ENCODE measurements around the gene RSPRY1. TPM values are rescaled to one million over a fixed set of nuclear protein-coding genes. Genes with fewer than 3 reads are reported as not detected.

The RSPRY1 gene
- total and polyA plus RNA-seq, 2 of the 8 experiments (the other 6 are each of a cell fraction or from before 2014, with no cell fraction given): 11.5 to 32.5 TPM

DNA sequence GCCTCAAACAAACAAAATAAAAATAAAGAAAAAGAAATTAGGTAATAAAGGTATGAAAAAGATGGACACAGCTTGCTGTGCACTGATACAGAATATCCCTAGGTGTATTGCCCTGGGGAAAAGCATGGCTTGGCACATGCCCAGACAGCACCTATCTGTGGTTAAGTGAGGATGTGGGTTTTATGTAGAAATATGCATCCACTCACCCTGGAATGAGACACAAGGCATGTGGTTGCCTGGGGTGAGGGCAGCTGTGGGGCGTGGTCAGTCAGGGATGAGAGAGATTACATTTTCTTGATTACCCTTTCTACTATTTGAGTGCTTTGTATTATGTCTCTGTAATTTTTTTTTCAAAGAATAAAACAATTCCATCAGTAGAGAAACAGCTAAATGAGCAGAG, 91.5 kb downstream of the RSPRY1 start:
- H3K79me2 ChIP-seq (ENCODE audit: control insufficient read depth in 1 of 2, insufficient read depth in 2 of 2, low read length in 2 of 2): no peaks in the 10 kb centered on the region
- H3K9me3 ChIP-seq (ENCODE audit: insufficient read depth in 2 of 2, low read depth in 1 of 2, low read length in 1 of 2): no peaks in the 10 kb centered on the region
- H3K56ac ChIP-seq (replicated peaks; ENCODE audit: insufficient read length, low read depth, low read length): no peak overlapping the region
- no peak overlapping the region for H2BK5ac ChIP-seq (ENCODE audit: low read depth, low read length)
- H3K4me3 ChIP-seq (ENCODE audit: extremely low read depth in 1 of 4, insufficient read depth in 2 of 4, low read depth in 3 of 4, low read length in 4 of 4): no peak overlapping the region
- H4K5ac ChIP-seq (ENCODE audit: insufficient read length, low read depth, low read length): no peak overlapping the region
- H3K27ac ChIP-seq (ENCODE audit: low read depth, low read length): no peak overlapping the region
- 86% methylated on average over 1 of the region's 1 CpG; no CpG with 5 or more reads in 1 of the 2 experiments for WGBS, 2 experiments (ENCODE audit: extremely low coverage in 1 of 2, insufficient coverage in 1 of 2, insufficient read length in 1 of 2, insufficient replicate concordance in 2 of 2, low coverage in 1 of 2, low lambda C conversion rate in 2 of 2, missing lambda C conversion rate in 1 of 2)
- ChIA-PET CTCF (ENCODE audit: partially characterized antibody) (interaction anchor here (1.1 to 1.8 kb wide), 2 partner anchors 27 to 141 kb away, joined by 3 to 4 read pairs; no protein-coding TSS in a partner anchor), POLR2A (ENCODE audit: partially characterized antibody) (no interaction called here)
- H3K23ac ChIP-seq (ENCODE audit: insufficient read length): no peak overlapping the region
- H2AK5ac ChIP-seq (ENCODE audit: low read depth, low read length): no peak overlapping the region
- H3K23me2 ChIP-seq (ENCODE audit: low read depth, low read length): 0 out of 2 replicates have a peak, but pooled peaks cover 1% of the 10 kb centered on the region
- no peak overlapping the region for H2AFZ ChIP-seq (ENCODE audit: low read length)
- H4K91ac ChIP-seq (replicated peaks; ENCODE audit: insufficient read length, low read length): peak overlapping the region; percentile 22
- H3K4ac ChIP-seq (replicated peaks; ENCODE audit: insufficient read length, low read depth, low read length): no peak overlapping the region
- no peak overlapping the region for H2BK20ac ChIP-seq (ENCODE audit: low read length)
- H3K36me3 ChIP-seq (ENCODE audit: control insufficient read depth in 2 of 4, insufficient read depth in 4 of 4, low read length in 3 of 4): no peaks in the 10 kb centered on the region; a peak in 1 of 8 replicates
- H2BK15ac ChIP-seq (ENCODE audit: low read length): no peak overlapping the region
- peaks cover 0 to 3% (median 2%) of the 10 kb centered on the region in 4 experiments; a peak in 4 of 7 replicates for H3K27me3 ChIP-seq (replicated peaks in 1 of 4; ENCODE audit: control insufficient read depth in 3 of 4, extremely low read depth in 1 of 4, insufficient read depth in 3 of 4, low read length in 3 of 4)
- H3K9ac ChIP-seq (replicated peaks in 1 of 4; ENCODE audit: extremely low read depth in 1 of 4, low read depth in 3 of 4, low read length in 3 of 4): no peak overlapping the region
- H3K79me1 ChIP-seq (ENCODE audit: low read depth, low read length): no peaks in the 10 kb centered on the region
- H2BK120ac ChIP-seq (replicated peaks; ENCODE audit: low read depth, low read length): no peak overlapping the region
- H4K8ac ChIP-seq (ENCODE audit: extremely low read depth, insufficient read depth, low read length): no peak overlapping the region
- H3K4me2 ChIP-seq (ENCODE audit: insufficient read depth in 1 of 2, low read depth in 2 of 2, low read length in 2 of 2): no peak overlapping the region
- FAIRE-seq (no peak), DNase-seq (ENCODE audit: low read depth in 1 of 2, low spot score in 2 of 2) (no peak)
- no peak overlapping the region for H2BK12ac ChIP-seq (ENCODE audit: low read depth, low read length)
- no peak overlapping the region for H3K18ac ChIP-seq (ENCODE audit: extremely low read depth, low read length)
- no peaks in the 10 kb centered on the region for H4K20me1 ChIP-seq (replicated peaks in 1 of 2; ENCODE audit: control insufficient read depth in 1 of 2, insufficient read depth in 2 of 2, low read length in 2 of 2)
- TF ChIP-seq SIRT6 (IDR thresholded peaks at IDR 0.05; ENCODE audit: low read length): no peak
- TF ChIP-seq SP4 (IDR thresholded peaks at IDR 0.05; ENCODE audit: low read length): no peak
- TF ChIP-seq SRF (IDR thresholded peaks at IDR 0.05; ENCODE audit: low read depth, low read length): no peak
- H3K4me1 ChIP-seq (replicated peaks in 1 of 4; ENCODE audit: control insufficient read depth in 3 of 4, insufficient read depth in 4 of 4, low read length in 3 of 4): no peaks in the 10 kb centered on the region; a peak in 1 of 7 replicates
- H3K14ac ChIP-seq (ENCODE audit: insufficient read length): no peak overlapping the region

Data from H1 (cell line).